MCF 10A (cell line): ENCODE data around the gene SLC1A1. TPM values are rescaled to one million over a fixed set of nuclear protein-coding genes. Genes with fewer than 3 reads are reported as not detected.
A peak's percentile ranks its signal among the peaks of the same experiment; 100 is the strongest.

Source experiments
- Bru-seq: library from RNA; stranded (reverse); fragments of 400-500 nt; gene quantifications from one replicate; lab custom pipeline; 2021; lab: Mats Ljungman, UMichigan
- BruChase-seq, 2 experiments: library from RNA; stranded (reverse); fragments of 400-500 nt; gene quantifications; one replicate each; lab custom pipeline; 2021; lab: Mats Ljungman, UMichigan
- BruUV-seq: library from RNA; stranded (reverse); fragments of 400-500 nt; replicated peaks from 2 replicates; lab custom pipeline; 2021; lab: Mats Ljungman, UMichigan
- CTCF ChIA-PET: fragments of 300-600 bp; sonication (Branson Sonifier 250); formaldehyde crosslinking; extraction: SDS; loops from one replicate; lab custom pipeline; 2021; ENCODE audit warnings: antibody characterized with exemption, inconsistent platforms; lab: Yijun Ruan, JAX
- POLR2A ChIA-PET: fragments of 300-600, 350-650 bp; sonication (Branson Sonifier 250); formaldehyde crosslinking; extraction: SDS; loops from one replicate; lab custom pipeline; 2020; ENCODE audit warnings: antibody characterized with exemption, inconsistent platforms; lab: Yijun Ruan, JAX
- DNase-seq: peaks from one replicate; pipeline ENCODE4 v3.0.0-alpha.2; 2018; ENCODE audit not compliant: unreplicated experiment
- H3K27ac Mint-ChIP-seq: one replicate; pipeline ENCODE4 v1.8.0; 2022; ENCODE audit warnings: mild to moderate bottlenecking, low read depth, mixed read lengths; ENCODE audit not compliant: unreplicated experiment
- H3K27me3 Mint-ChIP-seq: one replicate; pipeline ENCODE4 v1.8.0; 2022; ENCODE audit warnings: mixed read lengths; ENCODE audit not compliant: insufficient read depth, unreplicated experiment
- H3K36me3 Mint-ChIP-seq: one replicate; pipeline ENCODE4 v1.8.0; 2022; ENCODE audit warnings: mild to moderate bottlenecking, moderate library complexity, mixed read lengths; ENCODE audit not compliant: insufficient read depth, unreplicated experiment
- H3K4me1 Mint-ChIP-seq: one replicate; pipeline ENCODE4 v1.8.0; 2022; ENCODE audit warnings: mixed read lengths; ENCODE audit not compliant: insufficient read depth, unreplicated experiment
- H3K4me3 Mint-ChIP-seq: one replicate; pipeline ENCODE4 v1.8.0; 2022; ENCODE audit warnings: mild to moderate bottlenecking, moderate library complexity, mixed read lengths; ENCODE audit not compliant: unreplicated experiment
- H3K9me3 Mint-ChIP-seq: one replicate; pipeline ENCODE4 v1.8.0; 2022; ENCODE audit warnings: mixed read lengths; ENCODE audit not compliant: unreplicated experiment
- intact Hi-C: fragments of 100-400 bp; cut with micrococcal nuclease; formaldehyde crosslinking; loops from 2 replicates; pipeline ENCODE4 v1.14.1; 2022
- long read RNA-seq: library from polyadenylated mRNA; stranded (forward); transcript quantifications from one replicate; pipeline ENCODE4 v2.0.0, GENCODE V29; 2022
- total RNA-seq: library from RNA; stranded (reverse); gene quantifications from 2 replicates; pipeline ENCODE4 v1.2.3, GENCODE V29; 2022
- TF ChIP-seq, protein P1 (sequence below): fragments of 200-600 bp; IDR thresholded peaks from one replicate; pipeline ENCODE4 v1.8.0; 2022; ENCODE audit warnings: antibody characterized with exemption, mild to moderate bottlenecking; ENCODE audit not compliant: unreplicated experiment

Gene SLC1A1
- total RNA-seq (0.16 TPM in 1 of 2 replicates, not detected in the other), Bru-seq, nascent RNA (percentile 15 among the genes with signal in this experiment), BruChase-seq, experiment 1, labeled RNA remaining after a 6-hour chase (percentile 12 among the genes with signal in this experiment), BruChase-seq, experiment 2, labeled RNA remaining after a 2-hour chase (percentile 12 among the genes with signal in this experiment)
- long read RNA-seq, partial matches to known transcripts: 0 of 2 reads
- long read RNA-seq, other reads (novel, unspliced or antisense): 1 of 2 reads

DNA sequence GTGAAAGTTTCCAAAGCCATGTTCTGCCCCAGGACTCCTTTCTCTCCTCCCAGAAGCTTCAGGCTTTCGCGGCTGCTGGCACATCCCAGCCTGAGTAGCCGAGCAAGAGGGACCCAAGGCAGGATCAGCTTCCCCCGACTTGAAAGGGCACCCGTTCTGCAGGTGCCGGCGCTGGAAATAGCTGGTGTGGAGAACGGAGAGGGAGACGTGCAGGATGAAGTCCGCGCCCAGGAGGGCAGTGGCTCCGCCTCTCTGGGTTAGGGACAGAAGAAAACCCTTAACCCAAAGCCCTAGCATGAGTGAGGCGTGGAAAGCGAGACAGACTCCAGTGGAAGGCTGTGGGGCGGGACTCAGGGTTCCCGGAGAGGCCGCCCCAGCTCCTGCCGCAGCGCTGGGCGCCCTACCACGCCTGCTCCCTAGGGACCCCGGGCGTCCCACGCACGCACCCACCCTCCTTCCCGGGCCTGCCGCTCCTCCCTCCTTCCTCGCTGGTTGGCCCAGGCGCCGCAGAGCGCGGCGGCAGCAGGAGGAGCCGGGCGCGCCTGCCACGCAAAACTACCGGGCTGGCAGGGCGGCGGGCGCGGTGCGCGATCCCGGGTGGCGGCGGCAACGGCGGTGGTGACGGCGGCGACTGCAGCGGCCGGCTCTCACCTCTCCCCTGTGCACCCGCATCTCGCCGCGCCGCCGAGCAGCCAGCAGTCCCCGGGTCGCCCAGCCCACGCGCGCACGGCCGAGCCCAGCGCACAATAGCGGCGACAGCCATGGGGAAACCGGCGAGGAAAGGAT lies at the start of gene SLC1A1:
TSS of gene SLC1A1 (plus strand) at position 550 of the 786 bp plus-strand sequence. CDS start at position 762, 212 bp downstream.
- no TSS peak for BruUV-seq
- CTCF ChIA-PET: no interaction called here
- TF ChIP-seq, protein P1, sequence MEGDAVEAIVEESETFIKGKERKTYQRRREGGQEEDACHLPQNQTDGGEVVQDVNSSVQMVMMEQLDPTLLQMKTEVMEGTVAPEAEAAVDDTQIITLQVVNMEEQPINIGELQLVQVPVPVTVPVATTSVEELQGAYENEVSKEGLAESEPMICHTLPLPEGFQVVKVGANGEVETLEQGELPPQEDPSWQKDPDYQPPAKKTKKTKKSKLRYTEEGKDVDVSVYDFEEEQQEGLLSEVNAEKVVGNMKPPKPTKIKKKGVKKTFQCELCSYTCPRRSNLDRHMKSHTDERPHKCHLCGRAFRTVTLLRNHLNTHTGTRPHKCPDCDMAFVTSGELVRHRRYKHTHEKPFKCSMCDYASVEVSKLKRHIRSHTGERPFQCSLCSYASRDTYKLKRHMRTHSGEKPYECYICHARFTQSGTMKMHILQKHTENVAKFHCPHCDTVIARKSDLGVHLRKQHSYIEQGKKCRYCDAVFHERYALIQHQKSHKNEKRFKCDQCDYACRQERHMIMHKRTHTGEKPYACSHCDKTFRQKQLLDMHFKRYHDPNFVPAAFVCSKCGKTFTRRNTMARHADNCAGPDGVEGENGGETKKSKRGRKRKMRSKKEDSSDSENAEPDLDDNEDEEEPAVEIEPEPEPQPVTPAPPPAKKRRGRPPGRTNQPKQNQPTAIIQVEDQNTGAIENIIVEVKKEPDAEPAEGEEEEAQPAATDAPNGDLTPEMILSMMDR: no peak
- H3K27me3 Mint-ChIP-seq: peaks cover 3% of the 10 kb centered on the region
- intact Hi-C loops: no loop called here
- POLR2A ChIA-PET: interaction anchor here (0.7 kb wide), 1 partner anchor 95 kb away, joined by 3 read pairs; no protein-coding TSS in a partner anchor
- H3K27ac Mint-ChIP-seq: no peak within 1 kb of the TSS
- H3K4me1 Mint-ChIP-seq: no peaks in the 10 kb centered on the region
- peak; percentile 43 for DNase-seq
- H3K4me3 Mint-ChIP-seq: peak within 1 kb of the TSS; percentile 73
- no peaks in the 10 kb centered on the region for H3K36me3 Mint-ChIP-seq
- H3K9me3 Mint-ChIP-seq: no peaks in the 10 kb centered on the region

DNA sequence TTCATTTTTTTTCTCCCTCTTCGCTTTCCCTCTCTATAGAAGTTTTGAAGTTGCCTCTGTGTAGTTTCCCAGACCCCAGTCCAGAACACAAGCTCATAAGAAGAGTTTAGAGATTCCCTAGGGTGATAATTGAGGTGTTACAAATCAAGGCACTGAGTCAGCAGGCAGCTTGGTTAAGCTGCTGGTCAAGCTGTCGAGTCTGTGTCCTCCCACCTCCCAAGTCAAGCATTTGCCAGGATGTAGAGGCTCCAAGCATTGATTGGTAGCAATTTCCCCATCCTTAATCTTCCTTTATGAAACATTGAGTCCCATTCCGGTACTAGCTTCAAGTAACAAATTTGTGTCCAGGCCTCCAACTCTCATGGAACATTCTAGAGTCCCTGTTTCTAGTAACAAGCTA lies 47.5 kb upstream of the SLC1A1 start:
- Mint-ChIP-seq H3K36me3 (no peaks in the 10 kb centered on the region), H3K4me1 (no peaks in the 10 kb centered on the region), H3K27ac (no peak overlapping the region), H3K9me3 (no peaks in the 10 kb centered on the region), H3K27me3 (peaks cover 13% of the 10 kb centered on the region), H3K4me3 (no peak overlapping the region)
- ChIA-PET POLR2A (interaction anchor here (1.1 kb wide), 1 partner anchor 12 kb away, joined by 3 read pairs; no protein-coding TSS in a partner anchor), CTCF (interaction anchor here (0.5 kb wide), 1 partner anchor 831 kb away, joined by 5 read pairs; no protein-coding TSS in a partner anchor)
- intact Hi-C loops: no loop called here
- no TSS peak for BruUV-seq
- TF ChIP-seq, protein P1: no peak
- DNase-seq: no peak

DNA sequence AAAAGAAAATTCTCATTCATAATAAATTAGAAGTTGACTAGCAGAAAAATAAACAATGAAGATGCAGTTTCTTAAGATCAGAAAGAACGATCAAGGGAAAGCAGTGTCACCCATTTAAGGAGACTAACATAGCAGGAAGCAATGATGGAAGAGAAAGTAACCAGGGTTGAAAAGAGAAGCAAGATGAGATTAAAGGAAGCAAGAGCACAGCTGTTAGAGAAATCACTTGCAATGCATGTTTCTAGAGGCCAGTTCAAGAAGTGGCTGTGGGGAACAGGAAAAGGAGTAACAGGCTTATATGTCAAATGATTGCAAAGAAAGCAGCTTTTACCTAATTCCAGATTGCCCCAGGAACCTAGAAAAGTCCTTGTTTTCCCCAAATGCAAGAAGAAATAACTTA lies 46.8 kb upstream of the SLC1A1 start:
- Mint-ChIP-seq H3K36me3 (no peaks in the 10 kb centered on the region), H3K9me3 (no peaks in the 10 kb centered on the region), H3K27ac (no peak overlapping the region), H3K4me3 (no peak overlapping the region), H3K27me3 (peaks cover 10% of the 10 kb centered on the region), H3K4me1 (no peaks in the 10 kb centered on the region)
- intact Hi-C loops: no loop called here
- POLR2A ChIA-PET: interaction anchor here (1.1 kb wide), 1 partner anchor 11 kb away, joined by 3 read pairs; no protein-coding TSS in a partner anchor
- BruUV-seq: no TSS peak
- CTCF ChIA-PET: interaction anchor here (0.5 kb wide), 1 partner anchor 830 kb away, joined by 5 read pairs; no protein-coding TSS in a partner anchor
- TF ChIP-seq, protein P1: no peak
- DNase-seq: no peak

DNA sequence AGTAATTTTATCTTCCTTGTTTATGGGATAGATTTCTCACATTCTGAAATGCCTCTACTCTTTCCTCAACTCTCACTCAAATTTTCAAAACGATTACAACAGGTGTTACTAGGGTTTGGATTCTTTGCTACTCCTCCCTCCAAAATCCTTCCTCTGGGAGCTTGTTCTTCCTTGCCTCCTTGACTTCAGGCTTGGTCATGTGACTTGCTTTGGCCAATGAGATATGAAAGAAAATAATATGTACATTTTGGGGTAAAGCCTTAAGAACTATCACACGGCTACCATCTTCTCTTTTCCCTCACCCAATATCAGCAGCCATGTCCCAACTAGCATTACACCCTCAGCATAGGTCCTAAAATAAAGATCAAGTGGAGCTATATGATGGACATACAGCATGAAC lies 28.8 kb upstream of the SLC1A1 start:
- Mint-ChIP-seq H3K36me3 (no peaks in the 10 kb centered on the region), H3K9me3 (no peaks in the 10 kb centered on the region), H3K27me3 (no peaks in the 10 kb centered on the region), H3K4me1 (no peaks in the 10 kb centered on the region), H3K27ac (no peak overlapping the region), H3K4me3 (no peak overlapping the region)
- intact Hi-C loops: no loop called here
- TF ChIP-seq, protein P1: no peak
- no TSS peak for BruUV-seq
- ChIA-PET POLR2A (no interaction called here), CTCF (interaction anchor here (0.8 kb wide), 1 partner anchor 67 kb away, joined by 4 read pairs; no protein-coding TSS in a partner anchor)
- no peak for DNase-seq
